Mucosa of descending colon (tissue), 3 donors: Measurements from ENCODE around the gene RO60. TPM values are rescaled to one million over a fixed set of nuclear protein-coding genes. Genes with fewer than 3 reads are reported as not detected.

ENCODE experiments used
- ATAC-seq: fragments of 200-7000 bp; cut with Tn5 transposase; one replicate; pipeline ENCODE4 v1.9.1; 2020; ENCODE audit warnings: mild to moderate bottlenecking, moderate library complexity
- DNase-seq, 3 donors: peaks; one replicate each; pipeline ENCODE4 v3.0.0-alpha.2; 2020
- H3K36me3 ChIP-seq: fragments of 200-600 bp; one replicate; pipeline ENCODE4 v1.8.0; 2021; ENCODE audit warnings: low read depth, mild to moderate bottlenecking
- H3K4me1 ChIP-seq: fragments of 200-600 bp; one replicate; pipeline ENCODE4 v1.8.0; 2021; ENCODE audit warnings: low read depth, mild to moderate bottlenecking
- H3K4me3 ChIP-seq: fragments of 200-600 bp; one replicate; pipeline ENCODE4 v1.8.0; 2021; ENCODE audit warnings: mild to moderate bottlenecking
- H3K9me3 ChIP-seq: fragments of 200-600 bp; one replicate; pipeline ENCODE4 v1.8.0; 2021; ENCODE audit warnings: mild to moderate bottlenecking
- CTCF ChIP-seq: fragments of 200-600 bp; IDR thresholded peaks from one replicate; pipeline ENCODE4 v1.8.0; 2022; ENCODE audit warnings: antibody characterized with exemption, mild to moderate bottlenecking
- intact Hi-C, 2 donors: fragments of 100-400 bp; cut with DNase I in 1 of 2; cut with micrococcal nuclease in 1 of 2; formaldehyde crosslinking; loops; one replicate each; pipeline versions ENCODE4 v1.11.0 to v1.11.1; 2022; cut with DNase I, micrococcal nuclease
- total RNA-seq, 3 donors: library from RNA; stranded (reverse); fragmentation: NEBNext Ultra II Directional in 2 of 3; extraction: Animal tissue kit (Norgen Biotek cat#: 25700) in 2 of 3; gene quantifications; one replicate each; pipeline versions ENCODE4 v1.2.1 to v1.2.4, GENCODE V29; 2021 to 2023
- donor health status: DM: no; HTN: no; CAD: no; lungs with moderate emphysema.
- donor health status: DM: no; HTN: no; CAD: no.
- donor health status: DM: no; HTN: yes; CAD: no.

RO60 gene
- total RNA-seq, 3 donors from 2014 or later, result 34.1 to 90.8 (median 43.6) TPM

- Histone ChIP-seq H3K4me3 (no peak overlapping the region), H3K36me3 (no peaks in the 10 kb centered on the region), H3K9me3 (no peaks in the 10 kb centered on the region), H3K4me1 (no peaks in the 10 kb centered on the region)
- DNase-seq (no peak), ATAC-seq (no peak)
- no peak for TF ChIP-seq CTCF
- intact Hi-C loops, result no loop called here
Measured at GRCh38 chr1:193086342-193086741, 26.9 kb downstream of the RO60 start.

GRCh38 chr1:193087893-193088292 is 28.5 kb downstream of the RO60 start:
- Histone ChIP-seq H3K4me3 (no peak overlapping the region), H3K4me1 (no peaks in the 10 kb centered on the region), H3K36me3 (no peaks in the 10 kb centered on the region), H3K9me3 (no peaks in the 10 kb centered on the region)
- intact Hi-C loops, result no loop called here
- DNase-seq (no peak), ATAC-seq (no peak)
- no peak for TF ChIP-seq CTCF

- H3K9me3 ChIP-seq, result no peaks in the 10 kb centered on the region
- ATAC-seq (no peak), DNase-seq (no peak)
- TF ChIP-seq CTCF, result no peak
- no peaks in the 10 kb centered on the region for H3K4me1 ChIP-seq
- intact Hi-C loops, result no loop called here
- no peaks in the 10 kb centered on the region for H3K36me3 ChIP-seq
- no peak overlapping the region for H3K4me3 ChIP-seq
Measured at GRCh38 chr1:193090865-193091264, 31.5 kb downstream of the RO60 start.

- Histone ChIP-seq H3K4me3 (no peak overlapping the region), H3K4me1 (no peaks in the 10 kb centered on the region), H3K36me3 (no peaks in the 10 kb centered on the region), H3K9me3 (no peaks in the 10 kb centered on the region)
- TF ChIP-seq CTCF, result no peak
- ATAC-seq, result no peak
- intact Hi-C loops, result no loop called here
- no peak for DNase-seq
Measured at GRCh38 chr1:193094112-193094511, 34.7 kb downstream of the RO60 start.

GRCh38 chr1:193102662-193103061 is 43.2 kb downstream of the RO60 start:
- no peak overlapping the region for H3K4me3 ChIP-seq
- H3K9me3 ChIP-seq, result no peaks in the 10 kb centered on the region
- peaks cover 11% of the 10 kb centered on the region for H3K4me1 ChIP-seq
- intact Hi-C loops, result loop anchor here in 1 of 2 donors (5.0 kb wide), 1 partner anchor 40 kb away; no protein-coding TSS in a partner anchor
- DNase-seq (no peak), ATAC-seq (no peak)
- TF ChIP-seq CTCF, result no peak
- H3K36me3 ChIP-seq, result no peaks in the 10 kb centered on the region
